Panc1 (cell line): ENCODE results near the gene DDX19B.

Experiments used
- POLR2AphosphoS5 ChIP-seq: IDR thresholded peaks from 2 replicates; pipeline ENCODE4 v1.6.1; 2012; ENCODE audit warnings: mild to moderate bottlenecking, low read depth, low read length, moderate library complexity
- SIN3A ChIP-seq: IDR thresholded peaks from 2 replicates; pipeline ENCODE4 v1.6.1; 2012; ENCODE audit warnings: low read depth, mild to moderate bottlenecking, low read length, moderate library complexity, borderline replicate concordance; ENCODE audit not compliant: insufficient read depth
- TF ChIP-seq, protein P1 (sequence below): fragments of 450-650 bp; IDR thresholded peaks from 2 replicates; pipeline ENCODE4 v1.5.1; 2017; ENCODE audit warnings: mild to moderate bottlenecking

DNA sequence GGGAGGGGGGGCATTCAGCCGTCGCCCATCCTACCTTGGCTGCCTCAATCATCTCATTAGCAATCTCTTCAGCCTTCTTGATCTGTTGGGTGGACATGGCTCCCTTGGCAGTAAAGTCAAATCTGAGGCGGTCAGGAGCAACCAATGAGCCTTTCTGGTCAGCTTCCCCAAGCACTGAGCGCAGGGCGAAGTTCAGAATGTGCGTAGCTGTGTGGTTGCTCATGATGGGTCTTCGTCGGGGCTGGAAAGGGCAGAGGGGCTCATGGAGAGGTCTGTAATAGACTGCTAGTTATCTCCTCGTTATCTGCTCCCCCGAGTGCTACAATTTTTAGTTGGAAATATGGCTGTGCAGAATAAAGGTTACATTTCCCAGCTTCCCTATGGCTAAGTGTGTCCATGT lies 40.0 kb upstream of the DDX19B start:
- TF ChIP-seq, protein P1, sequence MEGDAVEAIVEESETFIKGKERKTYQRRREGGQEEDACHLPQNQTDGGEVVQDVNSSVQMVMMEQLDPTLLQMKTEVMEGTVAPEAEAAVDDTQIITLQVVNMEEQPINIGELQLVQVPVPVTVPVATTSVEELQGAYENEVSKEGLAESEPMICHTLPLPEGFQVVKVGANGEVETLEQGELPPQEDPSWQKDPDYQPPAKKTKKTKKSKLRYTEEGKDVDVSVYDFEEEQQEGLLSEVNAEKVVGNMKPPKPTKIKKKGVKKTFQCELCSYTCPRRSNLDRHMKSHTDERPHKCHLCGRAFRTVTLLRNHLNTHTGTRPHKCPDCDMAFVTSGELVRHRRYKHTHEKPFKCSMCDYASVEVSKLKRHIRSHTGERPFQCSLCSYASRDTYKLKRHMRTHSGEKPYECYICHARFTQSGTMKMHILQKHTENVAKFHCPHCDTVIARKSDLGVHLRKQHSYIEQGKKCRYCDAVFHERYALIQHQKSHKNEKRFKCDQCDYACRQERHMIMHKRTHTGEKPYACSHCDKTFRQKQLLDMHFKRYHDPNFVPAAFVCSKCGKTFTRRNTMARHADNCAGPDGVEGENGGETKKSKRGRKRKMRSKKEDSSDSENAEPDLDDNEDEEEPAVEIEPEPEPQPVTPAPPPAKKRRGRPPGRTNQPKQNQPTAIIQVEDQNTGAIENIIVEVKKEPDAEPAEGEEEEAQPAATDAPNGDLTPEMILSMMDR: no peak
- TF ChIP-seq SIN3A (no peak), POLR2AphosphoS5 (no peak)
